HL-60 (cell line): ENCODE measurements around the gene KRTAP22-2.

Source experiments
- DNase-seq, 2 experiments: peaks; one replicate each; pipeline ENCODE4 v3.0.0-alpha.2; 2010 to 2020; ENCODE audit warnings: low read depth in 1 of 2, low spot score in 1 of 2
- H3K27ac ChIP-seq: fragments of 250-450 bp; sonication (Bioruptor Pico); replicated peaks from 2 replicates; pipeline ENCODE4 v1.5.1; 2020; ENCODE audit warnings: mild to moderate bottlenecking, moderate library complexity
- H3K27me3 ChIP-seq: fragments of 250-450 bp; sonication (Bioruptor Pico); 2 replicates; pipeline ENCODE4 v1.5.1; 2021; ENCODE audit warnings: mild to moderate bottlenecking, moderate library complexity; ENCODE audit not compliant: insufficient read depth, poor library complexity, severe bottlenecking
- H3K4me3 ChIP-seq: replicated peaks from 2 replicates; pipeline ENCODE4 v1.5.1; 2011; ENCODE audit warnings: mild to moderate bottlenecking, control low read depth, low read length; ENCODE audit not compliant: insufficient read depth
- GABPA ChIP-seq: IDR thresholded peaks from 2 replicates; pipeline ENCODE4 v1.6.1; 2012; ENCODE audit warnings: low read depth
- POLR2AphosphoS5 ChIP-seq: IDR thresholded peaks from 2 replicates; pipeline ENCODE4 v1.6.1; 2012; ENCODE audit warnings: low read depth
- SPI1 ChIP-seq: IDR thresholded peaks from 2 replicates; pipeline ENCODE4 v1.6.1; 2012; ENCODE audit warnings: low read depth, mild to moderate bottlenecking, borderline replicate concordance
- TF ChIP-seq, protein P1 (sequence below): IDR thresholded peaks from one replicate; pipeline ENCODE4 v1.5.1; 2011; ENCODE audit warnings: low read length, control low read depth, inconsistent platforms; ENCODE audit not compliant: insufficient read depth
- TF ChIP-seq, protein P2 (sequence below): IDR thresholded peaks from 2 replicates; pipeline ENCODE4 v1.6.1; 2012; ENCODE audit warnings: low read depth; ENCODE audit not compliant: insufficient replicate concordance

Gene KRTAP22-2

DNA sequence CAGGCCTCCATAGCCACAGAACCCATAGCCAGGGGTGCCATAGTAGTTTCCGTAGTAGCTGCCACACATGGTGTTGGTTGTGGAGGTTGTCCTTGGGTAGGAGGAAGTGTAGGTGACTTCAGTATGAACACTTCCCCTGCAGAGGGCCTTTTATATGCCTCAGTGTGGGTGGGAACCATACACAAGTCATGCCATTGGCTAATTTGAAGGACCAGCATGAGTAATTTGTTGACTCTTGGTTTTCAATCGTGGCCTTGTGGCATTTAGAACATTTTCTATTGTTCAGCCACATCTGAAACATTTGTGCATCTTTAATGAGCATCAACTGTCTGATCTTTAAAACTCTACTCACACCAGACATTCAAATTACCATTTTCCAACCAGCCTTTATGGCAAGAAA lies 23.6 kb upstream of the KRTAP22-2 start, which contains the start of gene KRTAP6-1:
Gene KRTAP6-1, minus strand, starts transcription at position 95 of the 400 bp plus-strand sequence. Its CDS starts 26 bp downstream, at position 69.
- DNase-seq = no peak
- Histone ChIP-seq H3K27me3 (no peaks in the 10 kb centered on the region), H3K27ac (no peak within 1 kb of the TSS), H3K4me3 (no peak within 1 kb of the TSS)
- TF ChIP-seq POLR2AphosphoS5 (no peak), SPI1 (no peak), GABPA (no peak)
- TF ChIP-seq, protein P1, sequence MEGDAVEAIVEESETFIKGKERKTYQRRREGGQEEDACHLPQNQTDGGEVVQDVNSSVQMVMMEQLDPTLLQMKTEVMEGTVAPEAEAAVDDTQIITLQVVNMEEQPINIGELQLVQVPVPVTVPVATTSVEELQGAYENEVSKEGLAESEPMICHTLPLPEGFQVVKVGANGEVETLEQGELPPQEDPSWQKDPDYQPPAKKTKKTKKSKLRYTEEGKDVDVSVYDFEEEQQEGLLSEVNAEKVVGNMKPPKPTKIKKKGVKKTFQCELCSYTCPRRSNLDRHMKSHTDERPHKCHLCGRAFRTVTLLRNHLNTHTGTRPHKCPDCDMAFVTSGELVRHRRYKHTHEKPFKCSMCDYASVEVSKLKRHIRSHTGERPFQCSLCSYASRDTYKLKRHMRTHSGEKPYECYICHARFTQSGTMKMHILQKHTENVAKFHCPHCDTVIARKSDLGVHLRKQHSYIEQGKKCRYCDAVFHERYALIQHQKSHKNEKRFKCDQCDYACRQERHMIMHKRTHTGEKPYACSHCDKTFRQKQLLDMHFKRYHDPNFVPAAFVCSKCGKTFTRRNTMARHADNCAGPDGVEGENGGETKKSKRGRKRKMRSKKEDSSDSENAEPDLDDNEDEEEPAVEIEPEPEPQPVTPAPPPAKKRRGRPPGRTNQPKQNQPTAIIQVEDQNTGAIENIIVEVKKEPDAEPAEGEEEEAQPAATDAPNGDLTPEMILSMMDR = no peak
- TF ChIP-seq, protein P2, sequence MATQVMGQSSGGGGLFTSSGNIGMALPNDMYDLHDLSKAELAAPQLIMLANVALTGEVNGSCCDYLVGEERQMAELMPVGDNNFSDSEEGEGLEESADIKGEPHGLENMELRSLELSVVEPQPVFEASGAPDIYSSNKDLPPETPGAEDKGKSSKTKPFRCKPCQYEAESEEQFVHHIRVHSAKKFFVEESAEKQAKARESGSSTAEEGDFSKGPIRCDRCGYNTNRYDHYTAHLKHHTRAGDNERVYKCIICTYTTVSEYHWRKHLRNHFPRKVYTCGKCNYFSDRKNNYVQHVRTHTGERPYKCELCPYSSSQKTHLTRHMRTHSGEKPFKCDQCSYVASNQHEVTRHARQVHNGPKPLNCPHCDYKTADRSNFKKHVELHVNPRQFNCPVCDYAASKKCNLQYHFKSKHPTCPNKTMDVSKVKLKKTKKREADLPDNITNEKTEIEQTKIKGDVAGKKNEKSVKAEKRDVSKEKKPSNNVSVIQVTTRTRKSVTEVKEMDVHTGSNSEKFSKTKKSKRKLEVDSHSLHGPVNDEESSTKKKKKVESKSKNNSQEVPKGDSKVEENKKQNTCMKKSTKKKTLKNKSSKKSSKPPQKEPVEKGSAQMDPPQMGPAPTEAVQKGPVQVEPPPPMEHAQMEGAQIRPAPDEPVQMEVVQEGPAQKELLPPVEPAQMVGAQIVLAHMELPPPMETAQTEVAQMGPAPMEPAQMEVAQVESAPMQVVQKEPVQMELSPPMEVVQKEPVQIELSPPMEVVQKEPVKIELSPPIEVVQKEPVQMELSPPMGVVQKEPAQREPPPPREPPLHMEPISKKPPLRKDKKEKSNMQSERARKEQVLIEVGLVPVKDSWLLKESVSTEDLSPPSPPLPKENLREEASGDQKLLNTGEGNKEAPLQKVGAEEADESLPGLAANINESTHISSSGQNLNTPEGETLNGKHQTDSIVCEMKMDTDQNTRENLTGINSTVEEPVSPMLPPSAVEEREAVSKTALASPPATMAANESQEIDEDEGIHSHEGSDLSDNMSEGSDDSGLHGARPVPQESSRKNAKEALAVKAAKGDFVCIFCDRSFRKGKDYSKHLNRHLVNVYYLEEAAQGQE = no peak

DNA sequence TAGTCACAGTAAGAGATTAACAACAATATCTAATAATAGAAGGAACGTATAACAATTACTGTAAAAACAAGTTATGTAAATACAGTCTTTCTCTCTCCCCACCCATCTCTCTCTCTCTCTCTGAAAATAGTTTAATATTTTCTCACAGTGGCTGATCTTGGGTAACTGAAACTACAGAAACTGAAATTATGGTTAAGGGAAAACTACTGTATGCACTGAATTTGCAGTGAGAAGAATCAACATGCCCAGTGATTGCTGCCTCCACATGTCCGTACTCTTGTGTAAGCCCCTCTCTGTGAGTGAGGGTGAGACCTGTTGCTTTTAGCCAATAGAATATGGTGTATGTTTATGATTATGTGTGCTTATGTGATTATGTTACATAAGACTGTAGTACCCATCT lies 21.9 kb upstream of the KRTAP22-2 start:
- Histone ChIP-seq H3K27ac (no peak overlapping the region), H3K4me3 (no peak overlapping the region), H3K27me3 (no peaks in the 10 kb centered on the region)
- TF ChIP-seq POLR2AphosphoS5 = no peak
- no peak for DNase-seq

DNA sequence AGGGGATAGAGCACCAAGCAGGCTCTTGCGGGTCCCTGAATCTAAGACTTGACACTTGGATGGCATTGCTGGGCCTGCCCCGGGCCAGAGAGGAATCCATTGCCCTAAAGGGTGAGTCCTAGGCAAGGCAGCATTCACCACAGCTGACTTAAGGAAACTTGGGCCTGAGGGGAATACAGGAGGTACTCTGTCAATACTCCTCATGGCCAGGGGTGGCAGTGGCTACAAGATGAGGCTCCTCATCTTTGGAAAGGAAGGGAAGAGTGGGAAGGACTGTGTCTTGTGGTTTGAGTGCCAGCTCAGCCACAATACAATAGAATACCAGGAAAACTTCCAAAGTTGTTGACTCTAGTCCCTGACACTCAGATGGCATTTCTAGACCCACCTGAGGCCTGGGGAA lies 15.8 kb upstream of the KRTAP22-2 start:
- Histone ChIP-seq H3K27ac (no peak overlapping the region), H3K27me3 (no peaks in the 10 kb centered on the region), H3K4me3 (no peak overlapping the region)
- TF ChIP-seq POLR2AphosphoS5 (no peak), GABPA (no peak), SPI1 (no peak)
- TF ChIP-seq, protein P1 = no peak
- TF ChIP-seq, protein P2 = no peak
- DNase-seq = no peak

DNA sequence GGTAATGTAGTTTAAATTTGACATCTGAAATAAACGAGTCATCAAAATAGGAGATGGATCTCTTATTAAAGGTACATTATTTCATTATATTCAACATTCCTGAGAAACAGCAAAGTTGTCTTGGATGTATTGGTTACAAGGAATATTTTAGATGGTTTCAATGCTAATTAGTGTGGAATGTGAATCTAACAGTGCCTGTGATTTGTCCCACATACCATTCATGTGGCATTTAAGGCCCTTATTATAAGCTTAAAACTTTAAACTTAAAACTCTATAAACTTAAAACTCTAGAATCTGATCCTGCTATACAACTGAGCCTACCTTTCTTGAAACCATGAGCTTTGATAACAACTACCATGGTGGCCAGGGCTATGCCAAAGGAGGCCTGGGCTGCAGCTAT lies 10.6 kb upstream of the KRTAP22-2 start, which contains the start of gene KRTAP22-1:
Gene KRTAP22-1, plus strand, starts transcription at position 301 of the 400 bp plus-strand sequence.
- no peak for DNase-seq
- TF ChIP-seq, protein P2 = no peak
- TF ChIP-seq SPI1 (no peak), POLR2AphosphoS5 (no peak), GABPA (no peak)
- TF ChIP-seq, protein P1 = no peak
- Histone ChIP-seq H3K4me3 (no peak within 1 kb of the TSS), H3K27me3 (no peaks in the 10 kb centered on the region), H3K27ac (no peak within 1 kb of the TSS)
